Right atrium auricular region (tissue), 2 donors: ENCODE results near the gene VAT1L. TPM values are rescaled to one million over a fixed set of nuclear protein-coding genes. Genes with fewer than 3 reads are reported as not detected.

Experiments used
- DNase-seq: peaks from one replicate; pipeline ENCODE4 v3.0.0-alpha.2; 2019; ENCODE audit warnings: low spot score
- H3K27ac ChIP-seq, 2 donors: fragments of 200-600 bp; sonication (generic); 1 replicate in 1 of 2; 2 replicates in 1 of 2; pipeline ENCODE4 v1.5.1; 2016 to 2019
- H3K27me3 ChIP-seq, 2 donors: fragments of 200-600 bp; sonication (generic); one replicate each; pipeline versions ENCODE4 v1.5.1 to v1.6.0; 2017 to 2019
- H3K36me3 ChIP-seq: fragments of 200-600 bp; sonication (generic); one replicate; pipeline ENCODE4 v1.5.1; 2016
- H3K4me1 ChIP-seq, 2 donors: fragments of 200-600 bp; sonication (generic); one replicate each; pipeline versions ENCODE4 v1.5.1 to v1.6.0; 2017 to 2019
- H3K4me3 ChIP-seq, 2 donors: fragments of 200-600 bp; sonication (generic); 1 replicate in 1 of 2; 2 replicates in 1 of 2; pipeline ENCODE4 v1.5.1; 2017 to 2019; ENCODE audit warnings: mild to moderate bottlenecking in 1 of 2, moderate library complexity in 1 of 2
- H3K9me3 ChIP-seq, 2 donors: fragments of 200-600 bp; sonication (generic); one replicate each; pipeline ENCODE4 v1.5.1; 2019
- CTCF ChIP-seq, 2 donors: fragments of 200-600 bp; sonication (generic); IDR thresholded peaks; one replicate each; pipeline ENCODE4 v1.5.1; 2019; ENCODE audit warnings: antibody characterized with exemption in 2 of 2
- total RNA-seq, 2 donors: library from RNA; depleted of rRNA; stranded (reverse); fragments of >200 nt; gene quantifications; one replicate each; pipeline ENCODE4 v1.1.0, GENCODE V29; 2016

The VAT1L gene
- total RNA-seq, 2 donors from 2014 or later, result 10.3 to 20.6 TPM

- no peak for TF ChIP-seq CTCF (IDR thresholded peaks at IDR 0.05)
- H3K4me3 ChIP-seq, result no peak overlapping the region
- H3K27ac ChIP-seq, result no peak overlapping the region
Observed at GRCh38 chr16:77856438-77857160, 68.2 kb downstream of the VAT1L start.

GRCh38 chr16:77858060-77858459 lies 69.7 kb downstream of the VAT1L start:
- TF ChIP-seq CTCF (IDR thresholded peaks at IDR 0.05), result no peak
- Histone ChIP-seq H3K4me1 (peaks cover 0 to 10% of the 10 kb centered on the region in 2 donors), H3K27ac (peak overlapping the region; percentile 72 to 88), H3K27me3 (no peaks in the 10 kb centered on the region), H3K4me3 (no peak overlapping the region), H3K9me3 (no peaks in the 10 kb centered on the region), H3K36me3 (no peaks in the 10 kb centered on the region)
- DNase-seq, result no peak

More at GRCh38 chr16:77856438-77857160, 68.2 kb downstream of the VAT1L start:
- no peak for DNase-seq
- peaks cover 0 to 10% of the 10 kb centered on the region in 2 donors for H3K4me1 ChIP-seq
- no peaks in the 10 kb centered on the region for H3K9me3 ChIP-seq
- H3K36me3 ChIP-seq, result no peaks in the 10 kb centered on the region
- H3K27me3 ChIP-seq, result no peaks in the 10 kb centered on the region

DNA sequence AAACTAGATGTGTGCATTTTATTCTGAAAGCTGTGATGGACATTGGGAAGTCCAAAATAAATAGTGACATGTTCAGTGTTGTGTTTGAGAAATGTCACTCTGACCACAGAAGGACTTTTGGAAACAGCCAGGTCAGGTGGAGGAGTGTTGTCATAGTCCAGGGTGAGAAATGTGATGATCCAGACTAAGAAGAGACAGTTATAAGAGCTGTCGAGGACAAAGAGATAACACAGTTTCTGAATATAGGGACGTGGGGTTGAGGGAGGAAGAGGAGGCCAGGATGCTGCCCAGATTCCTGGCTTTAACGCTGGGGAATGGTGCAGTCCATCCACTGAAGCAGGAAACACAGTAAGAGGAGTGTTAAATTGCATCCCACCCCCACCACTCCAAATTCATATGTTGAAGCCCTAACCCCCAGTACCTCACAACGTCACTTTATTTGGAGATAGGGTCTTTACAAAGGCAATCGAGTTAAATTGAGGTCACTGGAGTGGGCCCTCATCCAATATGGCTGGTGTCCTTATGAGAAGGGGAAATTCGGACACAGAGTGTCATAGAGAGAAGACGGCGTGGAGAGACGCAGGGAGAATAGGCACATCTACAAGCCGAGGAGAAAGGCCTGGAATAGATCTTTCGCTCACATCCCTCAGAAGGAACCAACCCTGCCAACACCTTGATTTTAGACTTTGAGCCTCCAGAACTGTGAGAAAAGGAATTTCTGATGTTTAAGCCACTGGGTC lies 71.3 kb downstream of the VAT1L start:
- H3K27me3 ChIP-seq, result no peaks in the 10 kb centered on the region
- no peaks in the 10 kb centered on the region for H3K9me3 ChIP-seq
- peak overlapping the region; percentile 72 to 88 for H3K27ac ChIP-seq
- H3K4me3 ChIP-seq, result no peak overlapping the region
- no peak for TF ChIP-seq CTCF (IDR thresholded peaks at IDR 0.05)
- H3K4me1 ChIP-seq, result peaks cover 0 to 17% of the 10 kb centered on the region in 2 donors
- no peak for DNase-seq
- H3K36me3 ChIP-seq, result no peaks in the 10 kb centered on the region

- Histone ChIP-seq H3K36me3 (no peaks in the 10 kb centered on the region), H3K9me3 (no peaks in the 10 kb centered on the region), H3K27ac (peak overlapping the region; percentile 69 to 88), H3K27me3 (no peaks in the 10 kb centered on the region), H3K4me1 (peaks cover 0 to 17% of the 10 kb centered on the region in 2 donors), H3K4me3 (no peak overlapping the region)
- TF ChIP-seq CTCF (IDR thresholded peaks at IDR 0.05), result no peak
- no peak for DNase-seq
Observed at GRCh38 chr16:77860953-77861352, 72.6 kb downstream of the VAT1L start.

- H3K9me3 ChIP-seq, result no peaks in the 10 kb centered on the region
- H3K27me3 ChIP-seq, result no peaks in the 10 kb centered on the region
- H3K4me1 ChIP-seq, result peaks cover 0 to 12% of the 10 kb centered on the region in 2 donors
- no peak overlapping the region for H3K4me3 ChIP-seq
- DNase-seq, result no peak
- H3K27ac ChIP-seq, result peak overlapping the region in 1 of 2 donors; percentile 88
- H3K36me3 ChIP-seq, result no peaks in the 10 kb centered on the region
- no peak for TF ChIP-seq CTCF (IDR thresholded peaks at IDR 0.05)
Observed at GRCh38 chr16:77863250-77863649, 74.9 kb downstream of the VAT1L start.
